Common myeloid progenitor, CD34-positive (primary cell): Measurements from ENCODE around the gene TMEM97.

Experiments used
- CTCF ChIA-PET: fragments of 350-600 bp; sonication (Branson Sonifier 250); formaldehyde crosslinking; loops from one replicate; lab custom pipeline; 2021; ENCODE audit warnings: antibody characterized with exemption; lab: Charles Lee
- POLR2A ChIA-PET: fragments of 350-600 bp; sonication (Branson Sonifier 250); formaldehyde crosslinking; loops from one replicate; lab custom pipeline; 2021; ENCODE audit warnings: antibody characterized with exemption; lab: Charles Lee
- DNase-seq, 3 donors: peaks; one replicate each; pipeline versions ENCODE4 v3.0.0 to v3.0.0-alpha.2; 2013
- H3K27ac ChIP-seq, 2 experiments: 1 replicate in 1 of 2; 2 replicates in 1 of 2; pipeline ENCODE4 v1.7.0; 2013; ENCODE audit warnings: inconsistent platforms in 2 of 2, low read length in 2 of 2, mild to moderate bottlenecking in 2 of 2, low read depth in 1 of 2, moderate library complexity in 1 of 2; ENCODE audit not compliant: severe bottlenecking in 2 of 2, insufficient read depth in 1 of 2, poor library complexity in 1 of 2
- H3K27me3 ChIP-seq, 5 experiments: replicated peaks in 2 of 5; 1 replicate in 3 of 5; 2 replicates in 2 of 5; pipeline versions ENCODE4 v1.6.1 to v1.7.0; 2013; ENCODE audit warnings: low read length in 4 of 5, mild to moderate bottlenecking in 2 of 5, moderate library complexity in 2 of 5, inconsistent platforms in 1 of 5; ENCODE audit not compliant: insufficient read depth in 5 of 5, control insufficient read depth in 4 of 5
- H3K36me3 ChIP-seq, 4 experiments: 1 replicate in 2 of 4; 2 replicates in 2 of 4; pipeline versions ENCODE4 v1.6.1 to v1.7.0; 2013; ENCODE audit warnings: low read length in 3 of 4, control low read depth in 1 of 4, mild to moderate bottlenecking in 1 of 4; ENCODE audit not compliant: control insufficient read depth in 4 of 4, insufficient read depth in 4 of 4
- H3K4me1 ChIP-seq, 4 experiments: 1 replicate in 3 of 4; 2 replicates in 1 of 4; pipeline versions ENCODE4 v1.6.1 to v1.7.1; 2013; ENCODE audit warnings: low read length in 3 of 4, mild to moderate bottlenecking in 3 of 4, control low read depth in 1 of 4, inconsistent platforms in 1 of 4, moderate library complexity in 1 of 4; ENCODE audit not compliant: control insufficient read depth in 4 of 4, insufficient read depth in 4 of 4; ENCODE audit errors: control extremely low read depth in 1 of 4
- H3K4me3 ChIP-seq, 7 experiments: 1 replicate in 4 of 7; 2 replicates in 3 of 7; pipeline versions ENCODE4 v1.5.1 to v1.7.0; 2013; ENCODE audit warnings: mild to moderate bottlenecking in 7 of 7, low read length in 6 of 7, moderate library complexity in 6 of 7, inconsistent platforms in 2 of 7, low read depth in 2 of 7, control low read depth in 1 of 7; ENCODE audit not compliant: insufficient read depth in 4 of 7, control insufficient read depth in 1 of 7; ENCODE audit errors: extremely low read depth in 1 of 7
- H3K9me3 ChIP-seq, 5 experiments: 1 replicate in 4 of 5; 2 replicates in 1 of 5; pipeline versions ENCODE4 v1.6.1 to v1.7.1; 2013; ENCODE audit warnings: low read length in 4 of 5, mild to moderate bottlenecking in 2 of 5, inconsistent platforms in 1 of 5, low read depth in 1 of 5, moderate library complexity in 1 of 5; ENCODE audit not compliant: control insufficient read depth in 4 of 5, insufficient read depth in 2 of 5; ENCODE audit errors: control extremely low read depth in 1 of 5
- WGBS: methylation state at CpG from one replicate; pipeline ENCODE4 v1.1.5; 2013; ENCODE audit not compliant: insufficient coverage; 5-methylcytosine and 5-hydroxymethylcytosine counted together

The TMEM97 gene

DNA sequence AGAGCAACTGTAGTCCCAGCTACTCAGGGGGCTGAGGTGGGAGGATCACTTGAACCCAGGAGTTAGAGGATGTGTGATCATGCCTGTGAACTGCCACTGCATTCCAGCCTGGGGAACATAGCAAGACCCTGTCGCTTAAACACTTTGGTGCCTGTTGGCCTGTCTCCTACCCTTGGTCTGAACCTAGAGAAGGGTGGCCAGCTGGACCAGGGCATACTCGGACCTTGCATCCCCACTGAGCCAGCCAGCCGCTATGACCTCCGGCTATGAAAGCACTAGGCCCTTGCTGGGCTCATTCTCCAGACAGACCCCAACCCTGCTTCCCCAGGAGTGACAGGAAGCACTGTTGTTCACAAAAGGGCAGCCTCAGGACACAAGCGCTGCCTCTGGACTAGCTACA is 11.7 kb downstream of the TMEM97 start:
- 95% methylated on average over 5 of the region's 5 CpGs for WGBS
- H3K27me3 ChIP-seq: no peaks in the 10 kb centered on the region
- no peak overlapping the region for H3K27ac ChIP-seq
- H3K4me1 ChIP-seq: peaks cover 7 to 17% (median 13%) of the 10 kb centered on the region in 4 experiments
- POLR2A ChIA-PET: no interaction called here
- DNase-seq: no peak
- no peak overlapping the region for H3K4me3 ChIP-seq
- H3K9me3 ChIP-seq: no peaks in the 10 kb centered on the region
- CTCF ChIA-PET: interaction anchor here (0.8 to 1.5 kb wide), 2 partner anchors 10 to 153 kb away, joined by 4 read pairs; no protein-coding TSS in a partner anchor
- peaks cover 12 to 54% (median 42%) of the 10 kb centered on the region in 4 experiments for H3K36me3 ChIP-seq

GRCh38 chr17:28331891-28332420 is 13.0 kb downstream of the TMEM97 start:
- Histone ChIP-seq H3K4me1 (peaks cover 7 to 27% (median 22%) of the 10 kb centered on the region in 4 experiments), H3K27ac (no peak overlapping the region), H3K27me3 (no peaks in the 10 kb centered on the region), H3K9me3 (no peaks in the 10 kb centered on the region), H3K36me3 (peaks cover 12 to 48% (median 34%) of the 10 kb centered on the region in 4 experiments), H3K4me3 (no peak overlapping the region)
- ChIA-PET POLR2A (no interaction called here), CTCF (interaction anchor here (1.2 kb wide), 1 partner anchor 15 kb away, joined by 3 read pairs; no protein-coding TSS in a partner anchor)
- 100% methylated on average over 3 of the region's 6 CpGs for WGBS
- DNase-seq: no peak

DNA sequence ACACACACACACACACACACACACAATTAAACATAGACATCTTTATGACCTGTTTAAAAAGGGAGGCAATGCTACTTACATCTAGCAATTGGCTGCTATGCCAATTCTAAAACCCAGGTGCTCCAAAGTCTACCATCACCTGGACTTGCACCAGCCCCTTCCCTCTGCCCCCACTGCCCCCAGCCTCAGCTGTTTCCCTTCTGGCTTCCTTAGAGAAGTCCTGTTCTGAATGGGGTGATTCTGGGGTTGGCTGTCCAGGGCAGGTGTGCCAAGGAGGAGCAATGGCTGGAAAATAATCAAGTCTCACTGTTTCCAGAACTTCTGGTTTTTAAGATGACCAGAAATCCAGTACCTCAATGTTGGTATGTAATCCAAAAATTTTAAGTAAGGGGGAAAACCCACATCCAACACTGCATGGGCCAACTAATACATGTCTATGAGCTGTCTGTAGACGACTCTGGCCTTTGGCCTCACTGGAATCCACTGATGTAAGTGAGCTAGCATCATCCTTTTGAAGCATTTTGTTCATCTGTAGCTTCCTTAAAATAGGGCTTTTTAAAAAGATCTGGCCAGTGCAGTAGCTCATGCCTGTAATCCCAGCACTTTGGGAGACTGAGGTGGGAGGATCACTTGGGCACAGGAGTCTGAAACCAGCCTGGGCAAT is 14.2 kb downstream of the TMEM97 start:
- Histone ChIP-seq H3K27me3 (no peaks in the 10 kb centered on the region), H3K9me3 (no peaks in the 10 kb centered on the region), H3K4me3 (no peak overlapping the region), H3K4me1 (peaks cover 7 to 30% (median 22%) of the 10 kb centered on the region in 4 experiments), H3K36me3 (peaks cover 4 to 36% (median 26%) of the 10 kb centered on the region in 4 experiments), H3K27ac (no peak overlapping the region)
- DNase-seq: no peak
- POLR2A ChIA-PET: no interaction called here
- CTCF ChIA-PET: interaction anchor here (1.0 kb wide), 1 partner anchor 13 kb away, joined by 3 read pairs; no protein-coding TSS in a partner anchor
- WGBS: 89% methylated on average over 1 of the region's 1 CpG

GRCh38 chr17:28334171-28334570 is 15.2 kb downstream of the TMEM97 start:
- H3K9me3 ChIP-seq: no peaks in the 10 kb centered on the region
- peaks cover 7 to 30% (median 22%) of the 10 kb centered on the region in 4 experiments for H3K4me1 ChIP-seq
- H3K36me3 ChIP-seq: peaks cover 2 to 27% (median 19%) of the 10 kb centered on the region in 4 experiments
- WGBS: 64% methylated on average over 5 of the region's 6 CpGs
- H3K4me3 ChIP-seq: peak overlapping the region in 6 of 7 experiments; percentile 75 to 96 (median 92)
- ChIA-PET POLR2A (no interaction called here), CTCF (no interaction called here)
- H3K27me3 ChIP-seq: no peaks in the 10 kb centered on the region
- DNase-seq: peak in 2 of 3 donors; percentile 16 to 17
- H3K27ac ChIP-seq: peak overlapping the region in 1 of 2 experiments; percentile 97

GRCh38 chr17:28334666-28335200 is 15.7 kb downstream of the TMEM97 start:
- POLR2A ChIA-PET: interaction anchor here (1.2 to 1.5 kb wide), 2 partner anchors 16 to 23 kb away, joined by 3 to 7 read pairs; partner anchors contain the start of genes POLDIP2 and TMEM97
- 12% methylated on average over 17 of the region's 18 CpGs for WGBS

DNA sequence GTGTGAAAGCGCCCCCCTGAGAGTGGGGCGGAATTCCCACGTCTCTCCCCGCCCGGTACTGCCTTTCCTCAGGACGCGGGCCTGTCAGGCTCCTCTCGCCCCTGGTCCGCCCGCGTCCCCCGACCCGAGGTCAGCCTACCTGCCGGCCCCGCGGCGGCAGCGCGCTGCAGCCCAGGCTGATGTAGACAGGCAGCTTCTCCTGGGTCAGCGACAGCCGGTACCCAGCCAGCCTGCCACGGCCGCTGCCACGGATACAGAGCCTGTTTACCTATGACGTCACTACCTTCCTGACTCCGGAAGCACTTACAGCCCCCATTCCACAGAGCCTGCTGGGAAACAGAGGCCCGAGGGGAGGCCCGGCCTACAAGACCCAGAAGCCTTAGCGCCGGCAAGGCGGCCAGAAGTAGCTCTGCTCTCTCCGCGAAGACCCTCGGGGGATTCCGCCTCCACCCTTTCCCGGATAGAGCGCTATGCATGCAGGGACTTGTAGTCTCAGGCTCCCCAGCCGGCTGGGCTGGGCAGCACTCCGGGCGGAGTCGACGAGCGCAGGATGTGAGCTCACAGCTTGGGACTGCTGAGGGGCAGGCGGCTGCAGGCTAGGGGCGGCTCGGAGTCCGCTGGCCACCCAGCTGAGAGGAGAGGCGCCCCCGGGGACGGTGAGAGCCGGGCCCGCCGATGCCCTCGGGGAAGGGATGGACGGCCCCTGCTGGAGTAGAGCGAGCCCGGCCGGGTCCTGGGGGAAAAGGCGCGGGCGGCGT is 16.4 kb downstream of the TMEM97 start, which contains the start of the genes IFT20 and TNFAIP1:
Gene IFT20 (minus strand): TSS at position 272 of the 758 bp plus-strand sequence. CDS start 3,487 bp downstream, outside the sequence.
Gene TNFAIP1 (plus strand): TSS at position 561 of the 758 bp plus-strand sequence. CDS start 3,761 bp downstream, outside the sequence.
- under 1% methylated on average over 57 of the region's 62 CpGs for WGBS
- ChIA-PET POLR2A (interaction anchor here (1.2 to 1.5 kb wide), 2 partner anchors 17 to 22 kb away, joined by 3 to 7 read pairs; partner anchors contain the start of genes POLDIP2 and TMEM97), CTCF (interaction anchor here (1.1 to 1.6 kb wide), 5 partner anchors 11 to 96 kb away, joined by 3 to 9 read pairs (median 4); partner anchors contain the start of genes POLDIP2 and SEBOX)
- Histone ChIP-seq H3K4me1 (peaks cover 7 to 30% (median 22%) of the 10 kb centered on the region in 4 experiments), H3K4me3 (peak within 1 kb of the TSS; percentile 75 to 96 (median 92)), H3K27me3 (no peaks in the 10 kb centered on the region), H3K36me3 (peaks cover 0 to 27% (median 18%) of the 10 kb centered on the region in 4 experiments), H3K9me3 (no peaks in the 10 kb centered on the region), H3K27ac (peak within 1 kb of the TSS; percentile 90 to 97)
- DNase-seq: peak; percentile 100

More at GRCh38 chr17:28334666-28335200, 15.7 kb downstream of the TMEM97 start:
- Histone ChIP-seq H3K36me3 (peaks cover 0 to 26% (median 18%) of the 10 kb centered on the region in 4 experiments), H3K27me3 (no peaks in the 10 kb centered on the region), H3K4me1 (peaks cover 7 to 30% (median 22%) of the 10 kb centered on the region in 4 experiments), H3K9me3 (no peaks in the 10 kb centered on the region), H3K27ac (peak overlapping the region; percentile 90 to 97), H3K4me3 (peak overlapping the region; percentile 75 to 96 (median 92))
- DNase-seq: no peak
- CTCF ChIA-PET: interaction anchor here (1.1 to 1.6 kb wide), 5 partner anchors 12 to 95 kb away, joined by 3 to 9 read pairs (median 4); partner anchors contain the start of genes POLDIP2 and SEBOX
